Cardiac muscle cell (in vitro differentiated cells and primary cell): Measurements from ENCODE around the gene VKORC1. TPM values are rescaled to one million over a fixed set of nuclear protein-coding genes. Genes with fewer than 3 reads are reported as not detected.

Experiments
- DNase-seq, 2 donors: peaks; one replicate each; pipeline versions ENCODE4 v3.0.0 to v3.0.0-alpha.2; 2010 to 2017; ENCODE audit warnings: low read depth in 1 of 2, low spot score in 1 of 2
- H3K27ac ChIP-seq: fragments of 200-600 bp; sonication (generic); 2 replicates; pipeline ENCODE4 v1.5.1; 2016
- H3K27me3 ChIP-seq: fragments of 200-600 bp; sonication (generic); 2 replicates; pipeline ENCODE4 v1.6.0; 2016; ENCODE audit warnings: control low read depth
- H3K36me3 ChIP-seq: fragments of 200-600 bp; sonication (generic); 2 replicates; pipeline ENCODE4 v1.5.1; 2016; ENCODE audit warnings: control low read depth
- H3K4me1 ChIP-seq: fragments of 200-600 bp; sonication (generic); 2 replicates; pipeline ENCODE4 v1.8.1; 2017; ENCODE audit warnings: low read depth, mild to moderate bottlenecking, mixed run types
- H3K4me3 ChIP-seq: fragments of 200-600 bp; sonication (generic); 2 replicates; pipeline ENCODE4 v1.5.1; 2016; ENCODE audit warnings: mild to moderate bottlenecking
- H3K9me3 ChIP-seq: fragments of 200-600 bp; sonication (generic); 2 replicates; pipeline ENCODE4 v1.5.1; 2017; ENCODE audit warnings: low read depth, mild to moderate bottlenecking, control low read depth
- CTCF ChIP-seq: IDR thresholded peaks from 2 replicates; pipeline ENCODE4 v1.5.1; 2012; ENCODE audit warnings: low read depth, mild to moderate bottlenecking, low read length
- polyA plus RNA-seq: library from polyadenylated mRNA; unstranded; fragments of >200 nt; fragmentation: Nextera tagmentation; extraction: Ambion mirVana; gene quantifications from 2 replicates; pipeline ENCODE4 v1.2.1, GENCODE V29; 2016
- total RNA-seq: library from RNA; depleted of rRNA; stranded (reverse); fragments of >200 nt; gene quantifications from 2 replicates; pipeline ENCODE4 v1.2.3, GENCODE V29; 2016

The VKORC1 gene
- total and polyA plus RNA-seq, 2 experiments from 2014 or later = 146 to 161 TPM

- Histone ChIP-seq H3K27me3 (no peaks in the 10 kb centered on the region), H3K9me3 (no peaks in the 10 kb centered on the region), H3K27ac (no peak overlapping the region), H3K4me1 (peaks cover 2% of the 10 kb centered on the region), H3K36me3 (peaks cover 25% of the 10 kb centered on the region), H3K4me3 (no peak overlapping the region)
- TF ChIP-seq CTCF = no peak
- no peak for DNase-seq
These were observed 17.6 kb downstream of the VKORC1 start for GRCh38 chr16:31077024-31077423.

- no peaks in the 10 kb centered on the region for H3K27me3 ChIP-seq
- no peak for TF ChIP-seq CTCF
- H3K36me3 ChIP-seq = peaks cover 25% of the 10 kb centered on the region
- H3K4me1 ChIP-seq = peaks cover 5% of the 10 kb centered on the region
- H3K4me3 ChIP-seq = no peak overlapping the region
- no peak for DNase-seq
- no peak overlapping the region for H3K27ac ChIP-seq
- no peaks in the 10 kb centered on the region for H3K9me3 ChIP-seq
These were observed 18.3 kb downstream of the VKORC1 start for GRCh38 chr16:31076319-31076718.

GRCh38 chr16:31074814-31075183 lies 19.8 kb downstream of the VKORC1 start:
- Histone ChIP-seq H3K4me1 (peaks cover 5% of the 10 kb centered on the region), H3K36me3 (peaks cover 19% of the 10 kb centered on the region), H3K27ac (peak overlapping the region; percentile 77), H3K4me3 (peak overlapping the region; percentile 98), H3K27me3 (no peaks in the 10 kb centered on the region), H3K9me3 (no peaks in the 10 kb centered on the region)
- no peak for TF ChIP-seq CTCF
- DNase-seq = no peak

- Histone ChIP-seq H3K4me1 (peaks cover 5% of the 10 kb centered on the region), H3K4me3 (peak within 1 kb of the TSS; percentile 98), H3K27me3 (no peaks in the 10 kb centered on the region), H3K9me3 (no peaks in the 10 kb centered on the region), H3K36me3 (peaks cover 18% of the 10 kb centered on the region), H3K27ac (peak within 1 kb of the TSS; percentile 87)
- TF ChIP-seq CTCF = no peak
- DNase-seq = peak; percentile 99 to 100
These were observed 20.4 kb downstream of the VKORC1 start, which contains the start of the genes ZNF646 and ZNF668 for GRCh38 chr16:31073970-31074813. Gene ZNF646, plus strand, starts transcription at chr16:31074422. Its CDS starts 1,903 bp downstream, at chr16:31076325. Gene ZNF668, minus strand, starts transcription at chr16:31074240. Its CDS starts 9,781 bp downstream, at chr16:31064459.

- Histone ChIP-seq H3K9me3 (no peaks in the 10 kb centered on the region), H3K4me3 (peak overlapping the region; percentile 98), H3K4me1 (peaks cover 5% of the 10 kb centered on the region), H3K27me3 (no peaks in the 10 kb centered on the region), H3K27ac (peak overlapping the region; percentile 87), H3K36me3 (peaks cover 12% of the 10 kb centered on the region)
- peak; percentile 94 to 95 for DNase-seq
- no peak for TF ChIP-seq CTCF
These were observed 21.2 kb downstream of the VKORC1 start for GRCh38 chr16:31073142-31073969.
